Brain microvascular endothelial cell (primary cell): Measurements from ENCODE around the gene NLGN4Y.

Experiments
- DNase-seq: peaks from one replicate; pipeline ENCODE4 v3.0.0-alpha.2; 2020
- H3K27ac ChIP-seq: fragments of 250-450 bp; sonication (Bioruptor Pico); 2 replicates; pipeline ENCODE4 v1.5.1; 2020; ENCODE audit warnings: mild to moderate bottlenecking, moderate library complexity
- H3K27me3 ChIP-seq: fragments of 250-450 bp; sonication (Bioruptor Pico); replicated peaks from 2 replicates; pipeline ENCODE4 v1.5.1; 2020; ENCODE audit warnings: mild to moderate bottlenecking
- H3K36me3 ChIP-seq: fragments of 250-450 bp; sonication (Bioruptor Pico); replicated peaks from 2 replicates; pipeline ENCODE4 v1.5.1; 2020; ENCODE audit warnings: mild to moderate bottlenecking
- H3K4me3 ChIP-seq: 2 replicates; pipeline ENCODE4 v1.5.1; 2011; ENCODE audit warnings: low read depth, mild to moderate bottlenecking, control low read depth, low read length, moderate library complexity
- in situ Hi-C: cut with HindIII; loops from 2 replicates; pipeline ENCODE4 v1.10.0; 2017; ENCODE audit warnings: low sequenced_read_pairs, low pct_ligation_motif_present
- TF ChIP-seq, protein P1 (sequence below): IDR thresholded peaks from 2 replicates; pipeline ENCODE4 v1.5.1; 2011; ENCODE audit warnings: low read depth, mild to moderate bottlenecking, moderate library complexity, low read length, control low read depth, inconsistent platforms; ENCODE audit errors: missing control alignments

The NLGN4Y gene

DNA sequence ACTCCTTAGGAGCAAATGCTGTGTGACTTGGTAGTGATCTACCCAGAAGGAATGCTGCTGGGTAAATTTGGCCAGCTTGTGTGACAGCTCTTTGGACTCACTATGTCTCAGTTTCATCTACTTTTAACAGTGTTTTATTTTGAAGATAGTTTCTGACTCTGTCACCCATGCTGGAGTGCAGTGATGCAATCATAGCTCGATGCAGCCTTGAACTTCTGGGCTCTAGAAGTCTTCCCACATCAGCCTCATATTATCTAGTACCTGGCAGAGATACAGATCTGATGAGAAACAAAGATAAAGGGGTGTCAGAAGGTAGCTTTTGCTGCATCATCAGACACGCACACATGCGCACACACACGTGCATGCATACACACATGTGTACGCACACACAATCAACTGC, 19.2 kb downstream of the NLGN4Y start:
- H3K36me3 ChIP-seq = no peaks in the 10 kb centered on the region
- H3K4me3 ChIP-seq = no peak overlapping the region
- no peaks in the 10 kb centered on the region for H3K27me3 ChIP-seq
- TF ChIP-seq, protein P1, sequence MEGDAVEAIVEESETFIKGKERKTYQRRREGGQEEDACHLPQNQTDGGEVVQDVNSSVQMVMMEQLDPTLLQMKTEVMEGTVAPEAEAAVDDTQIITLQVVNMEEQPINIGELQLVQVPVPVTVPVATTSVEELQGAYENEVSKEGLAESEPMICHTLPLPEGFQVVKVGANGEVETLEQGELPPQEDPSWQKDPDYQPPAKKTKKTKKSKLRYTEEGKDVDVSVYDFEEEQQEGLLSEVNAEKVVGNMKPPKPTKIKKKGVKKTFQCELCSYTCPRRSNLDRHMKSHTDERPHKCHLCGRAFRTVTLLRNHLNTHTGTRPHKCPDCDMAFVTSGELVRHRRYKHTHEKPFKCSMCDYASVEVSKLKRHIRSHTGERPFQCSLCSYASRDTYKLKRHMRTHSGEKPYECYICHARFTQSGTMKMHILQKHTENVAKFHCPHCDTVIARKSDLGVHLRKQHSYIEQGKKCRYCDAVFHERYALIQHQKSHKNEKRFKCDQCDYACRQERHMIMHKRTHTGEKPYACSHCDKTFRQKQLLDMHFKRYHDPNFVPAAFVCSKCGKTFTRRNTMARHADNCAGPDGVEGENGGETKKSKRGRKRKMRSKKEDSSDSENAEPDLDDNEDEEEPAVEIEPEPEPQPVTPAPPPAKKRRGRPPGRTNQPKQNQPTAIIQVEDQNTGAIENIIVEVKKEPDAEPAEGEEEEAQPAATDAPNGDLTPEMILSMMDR = no peak
- in situ Hi-C loops = no loop called here
- H3K27ac ChIP-seq = no peak overlapping the region
- DNase-seq = no peak

DNA sequence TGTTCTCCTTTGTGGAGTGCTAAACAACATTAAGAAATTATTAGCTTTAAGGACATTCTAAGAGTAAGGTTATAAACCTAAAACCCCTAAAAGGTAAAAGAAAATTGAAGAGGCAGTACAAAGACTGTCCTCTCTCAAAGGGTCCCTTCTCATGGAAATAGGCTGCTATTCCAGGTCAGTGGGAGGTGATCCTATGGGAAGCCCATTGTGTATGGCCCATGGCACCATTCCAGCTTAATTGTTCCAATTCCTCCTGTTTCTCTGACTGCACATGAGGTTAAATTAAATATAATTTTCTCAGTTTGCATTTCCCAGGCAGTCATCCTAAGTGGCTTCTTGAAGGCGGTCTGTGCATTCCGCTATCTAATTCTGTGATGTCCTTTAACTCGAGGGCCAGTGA, 57.0 kb downstream of the NLGN4Y start:
- no peak for DNase-seq
- no peak overlapping the region for H3K27ac ChIP-seq
- no peak overlapping the region for H3K4me3 ChIP-seq
- in situ Hi-C loops = no loop called here
- TF ChIP-seq, protein P1 = no peak
- no peaks in the 10 kb centered on the region for H3K36me3 ChIP-seq
- H3K27me3 ChIP-seq = no peaks in the 10 kb centered on the region

GRCh38 chrY:14586725-14587124, 62.4 kb downstream of the NLGN4Y start:
- no peak overlapping the region for H3K4me3 ChIP-seq
- H3K36me3 ChIP-seq = no peaks in the 10 kb centered on the region
- no peak for DNase-seq
- TF ChIP-seq, protein P1 = no peak
- no peaks in the 10 kb centered on the region for H3K27me3 ChIP-seq
- no peak overlapping the region for H3K27ac ChIP-seq
- in situ Hi-C loops = no loop called here

GRCh38 chrY:14601372-14601771, 77.0 kb downstream of the NLGN4Y start:
- TF ChIP-seq, protein P1 = no peak
- Histone ChIP-seq H3K4me3 (no peak overlapping the region), H3K27me3 (no peaks in the 10 kb centered on the region), H3K27ac (no peak overlapping the region), H3K36me3 (no peaks in the 10 kb centered on the region)
- in situ Hi-C loops = no loop called here
- DNase-seq = no peak

DNA sequence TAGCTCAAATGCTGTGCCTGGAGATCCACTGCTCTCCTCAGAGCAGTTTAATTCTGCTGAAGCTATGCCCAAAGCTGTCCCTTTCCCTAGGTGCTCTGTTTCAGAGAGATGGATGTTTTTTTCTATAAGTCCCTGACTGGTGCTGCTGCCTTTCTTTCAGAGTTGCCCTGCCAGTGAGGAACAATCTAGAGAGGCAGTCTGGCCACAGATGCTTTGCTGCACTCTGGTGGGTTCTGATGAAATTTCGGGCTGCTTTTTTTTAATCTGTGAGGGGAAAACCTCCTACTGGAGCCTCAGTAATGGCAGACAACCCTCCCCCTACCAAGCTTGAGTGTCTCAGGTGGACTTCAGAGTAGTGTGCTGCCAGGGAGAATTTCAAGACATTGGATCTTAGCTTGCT, 93.3 kb downstream of the NLGN4Y start:
- Histone ChIP-seq H3K27me3 (no peaks in the 10 kb centered on the region), H3K36me3 (no peaks in the 10 kb centered on the region), H3K4me3 (no peak overlapping the region), H3K27ac (no peak overlapping the region)
- in situ Hi-C loops = no loop called here
- TF ChIP-seq, protein P1 = no peak
- no peak for DNase-seq

DNA sequence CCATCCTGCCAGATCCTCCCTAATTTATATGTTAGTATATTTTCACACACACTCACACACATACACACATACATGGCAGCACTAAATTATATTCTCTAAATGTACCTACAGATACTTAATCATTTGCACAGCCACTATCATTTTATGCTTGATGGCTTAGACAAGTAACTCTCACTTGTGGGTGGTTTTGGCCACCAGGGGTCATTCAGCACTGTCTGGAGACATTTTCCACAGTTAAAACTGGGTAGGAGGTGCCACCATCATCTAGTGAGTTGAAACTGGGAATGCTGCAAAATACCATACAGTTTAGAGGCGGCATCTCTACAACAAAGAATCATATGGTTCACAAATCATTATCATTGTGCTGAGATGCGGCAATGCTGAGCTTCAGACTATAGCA, 94.2 kb downstream of the NLGN4Y start:
- in situ Hi-C loops = no loop called here
- TF ChIP-seq, protein P1 = no peak
- no peak for DNase-seq
- no peak overlapping the region for H3K27ac ChIP-seq
- H3K27me3 ChIP-seq = no peaks in the 10 kb centered on the region
- H3K36me3 ChIP-seq = no peaks in the 10 kb centered on the region
- no peak overlapping the region for H3K4me3 ChIP-seq
